ENCODE measurements around the gene LRRC26.

The LRRC26 gene

GRCh38 chr9:137166380-137167229 is 3.2 kb downstream of the LRRC26 start:
- H3K4me3 ChIP-seq (ENCODE audit: insufficient read depth, low read depth, low read length, poor library complexity, severe bottlenecking): no peak overlapping the region
- H3K4me1 ChIP-seq (ENCODE audit: control insufficient read depth, insufficient read depth, low read length, poor library complexity, severe bottlenecking): peaks cover 26% of the 10 kb centered on the region
- no peak for DNase-seq
- no peaks in the 10 kb centered on the region for H3K9me3 ChIP-seq (ENCODE audit: control insufficient read depth, low read length)
- H3K36me3 ChIP-seq (ENCODE audit: control insufficient read depth, insufficient read depth, low read length): no peaks in the 10 kb centered on the region
- peaks cover 78% of the 10 kb centered on the region for H3K27me3 ChIP-seq (replicated peaks; ENCODE audit: control insufficient read depth, insufficient read depth, low read length, poor library complexity, severe bottlenecking)
- no peak overlapping the region for H3K27ac ChIP-seq (ENCODE audit: insufficient read depth, low read length, poor library complexity, severe bottlenecking)

DNA sequence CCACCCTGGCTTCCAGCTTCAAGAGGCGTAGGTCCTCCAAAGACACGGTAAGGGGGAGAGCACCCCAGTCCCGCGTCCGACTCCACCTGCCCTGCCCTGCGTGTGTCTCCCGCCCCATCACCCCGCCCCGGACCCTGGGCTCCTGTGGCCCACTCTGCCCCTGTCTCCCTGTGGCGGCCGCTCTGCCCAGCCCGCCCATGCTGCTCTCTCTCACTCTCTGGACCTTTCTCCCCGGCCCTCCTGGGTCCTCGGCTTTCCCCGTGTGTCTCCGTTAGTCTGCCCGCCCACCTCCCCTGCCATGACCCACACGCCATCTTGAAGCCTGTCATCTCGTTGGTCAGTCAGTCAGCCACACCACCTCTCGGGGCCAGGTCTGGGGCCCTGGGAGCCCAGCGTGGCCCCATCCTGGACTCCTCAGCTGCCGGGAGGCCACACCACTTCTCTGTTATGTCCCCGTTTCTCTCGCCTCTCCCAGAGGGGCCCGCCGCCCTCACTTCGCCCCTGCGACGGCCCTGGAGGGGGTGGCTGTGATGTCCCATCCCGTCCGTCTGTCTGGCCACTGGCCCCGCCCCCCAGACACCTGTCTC is 4.5 kb downstream of the LRRC26 start:
- no peaks in the 10 kb centered on the region for H3K9me3 ChIP-seq (ENCODE audit: control insufficient read depth, low read length)
- H3K4me1 ChIP-seq (ENCODE audit: control insufficient read depth, insufficient read depth, low read length, poor library complexity, severe bottlenecking): peaks cover 26% of the 10 kb centered on the region
- no peaks in the 10 kb centered on the region for H3K36me3 ChIP-seq (ENCODE audit: control insufficient read depth, insufficient read depth, low read length)
- H3K27me3 ChIP-seq (replicated peaks; ENCODE audit: control insufficient read depth, insufficient read depth, low read length, poor library complexity, severe bottlenecking): peaks cover 75% of the 10 kb centered on the region
- H3K27ac ChIP-seq (ENCODE audit: insufficient read depth, low read length, poor library complexity, severe bottlenecking): no peak overlapping the region
- no peak overlapping the region for H3K4me3 ChIP-seq (ENCODE audit: insufficient read depth, low read depth, low read length, poor library complexity, severe bottlenecking)
- DNase-seq: no peak

- H3K36me3 ChIP-seq (ENCODE audit: control insufficient read depth, insufficient read depth, low read length): no peaks in the 10 kb centered on the region
- H3K27ac ChIP-seq (ENCODE audit: insufficient read depth, low read length, poor library complexity, severe bottlenecking): no peak overlapping the region
- peaks cover 73% of the 10 kb centered on the region for H3K27me3 ChIP-seq (replicated peaks; ENCODE audit: control insufficient read depth, insufficient read depth, low read length, poor library complexity, severe bottlenecking)
- H3K4me3 ChIP-seq (ENCODE audit: insufficient read depth, low read depth, low read length, poor library complexity, severe bottlenecking): no peak overlapping the region
- no peaks in the 10 kb centered on the region for H3K9me3 ChIP-seq (ENCODE audit: control insufficient read depth, low read length)
- no peak for DNase-seq
- H3K4me1 ChIP-seq (ENCODE audit: control insufficient read depth, insufficient read depth, low read length, poor library complexity, severe bottlenecking): peaks cover 26% of the 10 kb centered on the region
Observed at GRCh38 chr9:137164370-137165249, 5.2 kb downstream of the LRRC26 start.

- Histone ChIP-seq H3K9me3 (ENCODE audit: control insufficient read depth, low read length) (no peaks in the 10 kb centered on the region), H3K4me3 (ENCODE audit: insufficient read depth, low read depth, low read length, poor library complexity, severe bottlenecking) (no peak overlapping the region), H3K27ac (ENCODE audit: insufficient read depth, low read length, poor library complexity, severe bottlenecking) (no peak overlapping the region), H3K36me3 (ENCODE audit: control insufficient read depth, insufficient read depth, low read length) (no peaks in the 10 kb centered on the region), H3K27me3 (replicated peaks; ENCODE audit: control insufficient read depth, insufficient read depth, low read length, poor library complexity, severe bottlenecking) (peaks cover 70% of the 10 kb centered on the region), H3K4me1 (ENCODE audit: control insufficient read depth, insufficient read depth, low read length, poor library complexity, severe bottlenecking) (peaks cover 18% of the 10 kb centered on the region)
- DNase-seq: no peak
Observed at GRCh38 chr9:137163805-137164204, 6.0 kb downstream of the LRRC26 start.

GRCh38 chr9:137163365-137163715 is 6.5 kb downstream of the LRRC26 start:
- H3K27me3 ChIP-seq (replicated peaks; ENCODE audit: control insufficient read depth, insufficient read depth, low read length, poor library complexity, severe bottlenecking): peaks cover 71% of the 10 kb centered on the region
- H3K9me3 ChIP-seq (ENCODE audit: control insufficient read depth, low read length): no peaks in the 10 kb centered on the region
- H3K36me3 ChIP-seq (ENCODE audit: control insufficient read depth, insufficient read depth, low read length): no peaks in the 10 kb centered on the region
- peaks cover 21% of the 10 kb centered on the region for H3K4me1 ChIP-seq (ENCODE audit: control insufficient read depth, insufficient read depth, low read length, poor library complexity, severe bottlenecking)
- no peak overlapping the region for H3K4me3 ChIP-seq (ENCODE audit: insufficient read depth, low read depth, low read length, poor library complexity, severe bottlenecking)
- no peak for DNase-seq
- H3K27ac ChIP-seq (ENCODE audit: insufficient read depth, low read length, poor library complexity, severe bottlenecking): no peak overlapping the region

GRCh38 chr9:137162505-137163364 is 7.1 kb downstream of the LRRC26 start:
- DNase-seq: no peak
- Histone ChIP-seq H3K4me3 (ENCODE audit: insufficient read depth, low read depth, low read length, poor library complexity, severe bottlenecking) (no peak overlapping the region), H3K9me3 (ENCODE audit: control insufficient read depth, low read length) (no peaks in the 10 kb centered on the region), H3K27ac (ENCODE audit: insufficient read depth, low read length, poor library complexity, severe bottlenecking) (no peak overlapping the region), H3K36me3 (ENCODE audit: control insufficient read depth, insufficient read depth, low read length) (no peaks in the 10 kb centered on the region), H3K27me3 (replicated peaks; ENCODE audit: control insufficient read depth, insufficient read depth, low read length, poor library complexity, severe bottlenecking) (peaks cover 66% of the 10 kb centered on the region), H3K4me1 (ENCODE audit: control insufficient read depth, insufficient read depth, low read length, poor library complexity, severe bottlenecking) (peaks cover 18% of the 10 kb centered on the region)

DNA sequence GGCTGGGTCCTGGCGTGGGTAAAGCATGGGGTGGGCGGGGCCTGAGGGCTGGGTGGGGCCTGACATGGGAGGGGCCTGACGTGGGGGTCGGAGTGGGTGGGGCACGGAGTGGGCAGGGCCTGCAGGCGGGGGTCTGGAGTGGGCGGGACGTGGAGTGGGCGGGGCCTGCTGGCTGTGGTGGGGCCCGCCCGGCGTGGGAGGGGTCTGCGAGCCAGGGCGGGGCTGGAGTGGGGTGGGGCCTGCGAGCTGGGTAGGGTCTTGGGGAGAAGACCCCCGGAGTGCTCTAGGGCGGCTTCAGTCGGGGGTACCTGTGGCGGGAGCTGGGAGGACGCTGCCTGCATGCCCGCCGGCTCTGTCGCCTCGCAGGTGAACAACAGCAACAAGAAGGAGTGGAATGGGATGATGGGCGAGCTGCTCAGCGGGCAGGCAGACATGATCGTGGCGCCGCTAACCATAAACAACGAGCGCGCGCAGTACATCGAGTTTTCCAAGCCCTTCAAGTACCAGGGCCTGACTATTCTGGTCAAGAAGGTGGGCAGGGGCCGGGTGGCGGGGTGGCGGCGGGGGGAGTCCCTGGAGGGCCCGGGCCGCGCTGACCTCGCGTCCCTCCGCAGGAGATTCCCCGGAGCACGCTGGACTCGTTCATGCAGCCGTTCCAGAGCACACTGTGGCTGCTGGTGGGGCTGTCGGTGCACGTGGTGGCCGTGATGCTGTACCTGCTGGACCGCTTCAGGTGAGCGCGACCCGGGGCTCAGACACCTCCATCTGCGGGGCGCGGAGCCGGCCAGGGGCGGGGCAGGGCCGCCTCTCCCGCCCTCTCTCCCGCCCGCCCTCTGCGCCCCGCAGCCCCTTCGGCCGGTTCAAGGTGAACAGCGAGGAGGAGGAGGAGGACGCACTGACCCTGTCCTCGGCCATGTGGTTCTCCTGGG is 8.0 kb downstream of the LRRC26 start:
- Histone ChIP-seq H3K27me3 (replicated peaks; ENCODE audit: control insufficient read depth, insufficient read depth, low read length, poor library complexity, severe bottlenecking) (peaks cover 60% of the 10 kb centered on the region), H3K36me3 (ENCODE audit: control insufficient read depth, insufficient read depth, low read length) (no peaks in the 10 kb centered on the region), H3K27ac (ENCODE audit: insufficient read depth, low read length, poor library complexity, severe bottlenecking) (no peak overlapping the region), H3K4me3 (ENCODE audit: insufficient read depth, low read depth, low read length, poor library complexity, severe bottlenecking) (no peak overlapping the region), H3K9me3 (ENCODE audit: control insufficient read depth, low read length) (no peaks in the 10 kb centered on the region), H3K4me1 (ENCODE audit: control insufficient read depth, insufficient read depth, low read length, poor library complexity, severe bottlenecking) (peaks cover 20% of the 10 kb centered on the region)
- no peak for DNase-seq

DNA sequence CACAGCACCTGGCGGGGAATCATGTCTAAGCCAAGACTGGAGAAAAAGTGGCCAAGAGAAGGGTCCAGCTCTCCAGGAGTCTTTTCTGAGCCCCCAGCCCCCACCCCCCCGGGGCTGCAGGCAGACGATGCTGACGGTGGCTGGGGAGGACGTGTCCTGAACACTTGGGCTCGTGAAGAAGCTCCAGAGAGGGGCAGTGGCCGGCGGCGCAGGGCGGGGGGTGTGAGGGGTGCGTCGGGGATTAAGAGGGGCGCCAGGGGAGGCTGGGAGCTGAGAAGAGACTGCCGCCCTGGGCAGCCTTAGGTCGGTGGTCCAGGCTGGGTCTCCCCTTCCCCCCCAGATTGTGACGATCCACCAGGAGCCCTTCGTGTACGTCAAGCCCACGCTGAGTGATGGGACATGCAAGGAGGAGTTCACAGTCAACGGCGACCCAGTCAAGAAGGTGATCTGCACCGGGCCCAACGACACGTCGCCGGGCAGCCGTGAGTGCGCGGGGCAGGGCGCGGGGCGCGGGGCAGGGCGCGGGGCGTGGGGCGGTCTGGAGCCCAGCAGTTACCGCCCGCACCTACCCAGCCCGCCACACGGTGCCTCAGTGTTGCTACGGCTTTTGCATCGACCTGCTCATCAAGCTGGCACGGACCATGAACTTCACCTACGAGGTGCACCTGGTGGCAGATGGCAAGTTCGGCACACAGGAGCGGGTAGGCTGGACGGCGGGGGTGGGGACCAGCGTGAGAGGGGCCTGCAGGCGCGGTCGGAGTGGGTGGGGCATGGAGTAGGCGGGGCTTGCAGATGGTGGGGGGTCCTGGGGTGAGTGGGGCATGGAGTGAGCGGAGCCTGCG is 8.9 kb downstream of the LRRC26 start:
- Histone ChIP-seq H3K27ac (ENCODE audit: insufficient read depth, low read length, poor library complexity, severe bottlenecking) (no peak overlapping the region), H3K36me3 (ENCODE audit: control insufficient read depth, insufficient read depth, low read length) (no peaks in the 10 kb centered on the region), H3K4me1 (ENCODE audit: control insufficient read depth, insufficient read depth, low read length, poor library complexity, severe bottlenecking) (peaks cover 27% of the 10 kb centered on the region), H3K27me3 (replicated peaks; ENCODE audit: control insufficient read depth, insufficient read depth, low read length, poor library complexity, severe bottlenecking) (peaks cover 52% of the 10 kb centered on the region), H3K4me3 (ENCODE audit: insufficient read depth, low read depth, low read length, poor library complexity, severe bottlenecking) (no peak overlapping the region), H3K9me3 (ENCODE audit: control insufficient read depth, low read length) (no peaks in the 10 kb centered on the region)
- no peak for DNase-seq

Data from effector memory CD4-positive, alpha-beta T cell (primary cell).